Measurements from ENCODE around the gene SLC4A1. TPM values are rescaled to one million over a fixed set of nuclear protein-coding genes. Genes with fewer than 3 reads are reported as not detected.

SLC4A1 gene
- total and polyA plus RNA-seq, 4 donors: 0.14 to 1,478 TPM; not detected in 2

DNA sequence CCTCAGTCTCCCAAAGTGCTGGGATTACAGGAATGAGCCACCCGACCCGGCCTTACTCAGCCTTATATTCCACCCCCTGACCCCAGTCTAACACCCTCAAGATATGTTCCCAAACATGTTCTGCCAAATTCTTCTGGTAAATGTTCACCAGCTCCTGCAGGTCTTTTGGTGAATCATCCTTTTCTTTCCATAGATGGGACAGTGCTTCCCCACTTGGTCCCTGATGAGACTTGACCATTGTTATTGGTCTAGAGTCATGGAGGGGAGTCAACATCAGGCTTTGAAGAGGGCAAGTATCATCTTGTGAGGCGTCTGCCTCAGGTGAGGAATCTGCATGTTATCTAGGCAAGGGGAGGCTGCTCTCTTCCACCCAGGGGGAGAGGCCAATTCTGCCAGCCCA is 30.0 kb upstream of the SLC4A1 start:
- no peak overlapping the region for H3K4me3 ChIP-seq (ENCODE audit: low read depth in 1 of 3, low read length in 3 of 3)
- 82% methylated on average over 3 of the region's 3 CpGs for WGBS
- no peak overlapping the region for H3K9ac ChIP-seq (ENCODE audit: low read depth in 1 of 2, low read length in 2 of 2)
- no peaks in the 10 kb centered on the region for H3K27me3 ChIP-seq (ENCODE audit: control insufficient read depth in 4 of 4, insufficient read depth in 4 of 4, low read length in 3 of 4)
- no peak overlapping the region for H3K27ac ChIP-seq (ENCODE audit: low read depth in 1 of 2, low read length in 2 of 2)
- TF ChIP-seq, protein P1, sequence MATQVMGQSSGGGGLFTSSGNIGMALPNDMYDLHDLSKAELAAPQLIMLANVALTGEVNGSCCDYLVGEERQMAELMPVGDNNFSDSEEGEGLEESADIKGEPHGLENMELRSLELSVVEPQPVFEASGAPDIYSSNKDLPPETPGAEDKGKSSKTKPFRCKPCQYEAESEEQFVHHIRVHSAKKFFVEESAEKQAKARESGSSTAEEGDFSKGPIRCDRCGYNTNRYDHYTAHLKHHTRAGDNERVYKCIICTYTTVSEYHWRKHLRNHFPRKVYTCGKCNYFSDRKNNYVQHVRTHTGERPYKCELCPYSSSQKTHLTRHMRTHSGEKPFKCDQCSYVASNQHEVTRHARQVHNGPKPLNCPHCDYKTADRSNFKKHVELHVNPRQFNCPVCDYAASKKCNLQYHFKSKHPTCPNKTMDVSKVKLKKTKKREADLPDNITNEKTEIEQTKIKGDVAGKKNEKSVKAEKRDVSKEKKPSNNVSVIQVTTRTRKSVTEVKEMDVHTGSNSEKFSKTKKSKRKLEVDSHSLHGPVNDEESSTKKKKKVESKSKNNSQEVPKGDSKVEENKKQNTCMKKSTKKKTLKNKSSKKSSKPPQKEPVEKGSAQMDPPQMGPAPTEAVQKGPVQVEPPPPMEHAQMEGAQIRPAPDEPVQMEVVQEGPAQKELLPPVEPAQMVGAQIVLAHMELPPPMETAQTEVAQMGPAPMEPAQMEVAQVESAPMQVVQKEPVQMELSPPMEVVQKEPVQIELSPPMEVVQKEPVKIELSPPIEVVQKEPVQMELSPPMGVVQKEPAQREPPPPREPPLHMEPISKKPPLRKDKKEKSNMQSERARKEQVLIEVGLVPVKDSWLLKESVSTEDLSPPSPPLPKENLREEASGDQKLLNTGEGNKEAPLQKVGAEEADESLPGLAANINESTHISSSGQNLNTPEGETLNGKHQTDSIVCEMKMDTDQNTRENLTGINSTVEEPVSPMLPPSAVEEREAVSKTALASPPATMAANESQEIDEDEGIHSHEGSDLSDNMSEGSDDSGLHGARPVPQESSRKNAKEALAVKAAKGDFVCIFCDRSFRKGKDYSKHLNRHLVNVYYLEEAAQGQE (IDR thresholded peaks at IDR 0.05): no peak
- no peak for TF ChIP-seq SP1 (IDR thresholded peaks at IDR 0.05)
- no peak for TF ChIP-seq NR2F2 (IDR thresholded peaks at IDR 0.05)
- TF ChIP-seq HNF4G (IDR thresholded peaks at IDR 0.05): no peak
- TF ChIP-seq, protein P2, sequence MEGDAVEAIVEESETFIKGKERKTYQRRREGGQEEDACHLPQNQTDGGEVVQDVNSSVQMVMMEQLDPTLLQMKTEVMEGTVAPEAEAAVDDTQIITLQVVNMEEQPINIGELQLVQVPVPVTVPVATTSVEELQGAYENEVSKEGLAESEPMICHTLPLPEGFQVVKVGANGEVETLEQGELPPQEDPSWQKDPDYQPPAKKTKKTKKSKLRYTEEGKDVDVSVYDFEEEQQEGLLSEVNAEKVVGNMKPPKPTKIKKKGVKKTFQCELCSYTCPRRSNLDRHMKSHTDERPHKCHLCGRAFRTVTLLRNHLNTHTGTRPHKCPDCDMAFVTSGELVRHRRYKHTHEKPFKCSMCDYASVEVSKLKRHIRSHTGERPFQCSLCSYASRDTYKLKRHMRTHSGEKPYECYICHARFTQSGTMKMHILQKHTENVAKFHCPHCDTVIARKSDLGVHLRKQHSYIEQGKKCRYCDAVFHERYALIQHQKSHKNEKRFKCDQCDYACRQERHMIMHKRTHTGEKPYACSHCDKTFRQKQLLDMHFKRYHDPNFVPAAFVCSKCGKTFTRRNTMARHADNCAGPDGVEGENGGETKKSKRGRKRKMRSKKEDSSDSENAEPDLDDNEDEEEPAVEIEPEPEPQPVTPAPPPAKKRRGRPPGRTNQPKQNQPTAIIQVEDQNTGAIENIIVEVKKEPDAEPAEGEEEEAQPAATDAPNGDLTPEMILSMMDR (IDR thresholded peaks at IDR 0.05; ENCODE audit: low read depth, low read length, missing input control): no peak
- TF ChIP-seq TAF1 (conservative IDR thresholded peaks at IDR 0.05): no peak
- no peak for TF ChIP-seq JUND (IDR thresholded peaks at IDR 0.05)
- TF ChIP-seq YY1 (IDR thresholded peaks at IDR 0.05): no peak
- TF ChIP-seq, protein P3, sequence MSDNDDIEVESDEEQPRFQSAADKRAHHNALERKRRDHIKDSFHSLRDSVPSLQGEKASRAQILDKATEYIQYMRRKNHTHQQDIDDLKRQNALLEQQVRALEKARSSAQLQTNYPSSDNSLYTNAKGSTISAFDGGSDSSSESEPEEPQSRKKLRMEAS (IDR thresholded peaks at IDR 0.05): no peak
- DNase-seq (ENCODE audit: low spot score): no peak
- H3K4me1 ChIP-seq (ENCODE audit: control insufficient read depth in 4 of 4, insufficient read depth in 4 of 4, low read length in 3 of 4): no peaks in the 10 kb centered on the region
- H3K9me3 ChIP-seq (ENCODE audit: control insufficient read depth in 4 of 4, low read length in 3 of 4): no peaks in the 10 kb centered on the region
- no peaks in the 10 kb centered on the region for H3K36me3 ChIP-seq (ENCODE audit: control insufficient read depth in 4 of 4, insufficient read depth in 3 of 4, low read depth in 1 of 4, low read length in 3 of 4)

DNA sequence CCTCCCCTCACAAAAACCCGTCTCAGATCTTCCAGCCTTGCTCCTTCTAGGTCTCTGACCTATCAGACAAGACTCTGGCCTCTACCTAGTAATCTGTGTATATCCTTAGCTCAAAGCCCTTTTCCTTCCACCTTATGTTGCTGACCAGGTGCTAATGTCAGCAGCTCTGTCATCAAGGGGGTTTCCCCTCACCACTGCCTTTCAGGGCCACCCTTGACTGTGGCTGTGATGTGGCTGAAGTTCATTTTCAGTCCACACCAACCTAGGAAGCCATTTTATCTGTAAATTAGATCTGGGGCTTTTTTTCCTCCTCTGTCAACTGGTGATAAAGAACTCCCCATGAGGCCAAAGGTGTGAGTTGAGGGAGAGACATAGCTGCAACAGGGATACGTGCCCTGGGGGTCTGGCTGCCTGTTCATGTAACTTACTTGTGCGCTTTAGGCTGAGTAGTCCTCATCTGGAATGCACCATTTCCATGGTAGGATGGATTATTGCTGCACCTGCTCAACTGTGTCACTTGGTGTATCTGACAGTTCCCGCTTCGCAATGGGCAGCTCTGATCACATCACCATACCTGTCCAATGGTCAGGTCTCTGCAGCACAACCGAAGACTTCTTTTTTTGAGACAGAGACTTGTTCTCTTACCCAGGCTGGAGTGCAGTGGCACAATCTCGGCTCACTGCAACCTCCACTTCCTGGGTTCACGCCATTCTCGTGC is 25.7 kb upstream of the SLC4A1 start:
- Histone ChIP-seq H3K4me3 (ENCODE audit: low read depth in 1 of 3, low read length in 3 of 3) (no peak overlapping the region), H3K27ac (ENCODE audit: low read depth in 1 of 2, low read length in 2 of 2) (no peak overlapping the region), H3K36me3 (ENCODE audit: control insufficient read depth in 4 of 4, insufficient read depth in 3 of 4, low read depth in 1 of 4, low read length in 3 of 4) (no peaks in the 10 kb centered on the region), H3K9ac (ENCODE audit: low read depth in 1 of 2, low read length in 2 of 2) (no peak overlapping the region), H3K4me1 (ENCODE audit: control insufficient read depth in 4 of 4, insufficient read depth in 4 of 4, low read length in 3 of 4) (no peaks in the 10 kb centered on the region), H3K27me3 (ENCODE audit: control insufficient read depth in 4 of 4, insufficient read depth in 4 of 4, low read length in 3 of 4) (no peaks in the 10 kb centered on the region), H3K9me3 (ENCODE audit: control insufficient read depth in 4 of 4, low read length in 3 of 4) (no peaks in the 10 kb centered on the region)
- 88% methylated on average over 9 of the region's 9 CpGs for WGBS
- DNase-seq (ENCODE audit: low spot score): no peak
- TF ChIP-seq, protein P4, sequence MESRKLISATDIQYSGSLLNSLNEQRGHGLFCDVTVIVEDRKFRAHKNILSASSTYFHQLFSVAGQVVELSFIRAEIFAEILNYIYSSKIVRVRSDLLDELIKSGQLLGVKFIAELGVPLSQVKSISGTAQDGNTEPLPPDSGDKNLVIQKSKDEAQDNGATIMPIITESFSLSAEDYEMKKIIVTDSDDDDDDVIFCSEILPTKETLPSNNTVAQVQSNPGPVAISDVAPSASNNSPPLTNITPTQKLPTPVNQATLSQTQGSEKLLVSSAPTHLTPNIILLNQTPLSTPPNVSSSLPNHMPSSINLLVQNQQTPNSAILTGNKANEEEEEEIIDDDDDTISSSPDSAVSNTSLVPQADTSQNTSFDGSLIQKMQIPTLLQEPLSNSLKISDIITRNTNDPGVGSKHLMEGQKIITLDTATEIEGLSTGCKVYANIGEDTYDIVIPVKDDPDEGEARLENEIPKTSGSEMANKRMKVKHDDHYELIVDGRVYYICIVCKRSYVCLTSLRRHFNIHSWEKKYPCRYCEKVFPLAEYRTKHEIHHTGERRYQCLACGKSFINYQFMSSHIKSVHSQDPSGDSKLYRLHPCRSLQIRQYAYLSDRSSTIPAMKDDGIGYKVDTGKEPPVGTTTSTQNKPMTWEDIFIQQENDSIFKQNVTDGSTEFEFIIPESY (IDR thresholded peaks at IDR 0.05): no peak
- TF ChIP-seq FOXA1 (IDR thresholded peaks at IDR 0.05): no peak
- TF ChIP-seq, protein P5, sequence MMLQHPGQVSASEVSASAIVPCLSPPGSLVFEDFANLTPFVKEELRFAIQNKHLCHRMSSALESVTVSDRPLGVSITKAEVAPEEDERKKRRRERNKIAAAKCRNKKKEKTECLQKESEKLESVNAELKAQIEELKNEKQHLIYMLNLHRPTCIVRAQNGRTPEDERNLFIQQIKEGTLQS (IDR thresholded peaks at IDR 0.05): no peak
- no peak for TF ChIP-seq SP1 (IDR thresholded peaks at IDR 0.05)
- no peak for TF ChIP-seq EGR1 (IDR thresholded peaks at IDR 0.05; ENCODE audit: low read depth in 2 of 2)
- no peak for TF ChIP-seq GABPA (IDR thresholded peaks at IDR 0.05 in 1 of 2, conservative IDR thresholded peaks at IDR 0.05 in 1 of 2)
- TF ChIP-seq, protein P1 (IDR thresholded peaks at IDR 0.05): no peak
- TF ChIP-seq, protein P3 (IDR thresholded peaks at IDR 0.05): no peak
- TF ChIP-seq, protein P2 (IDR thresholded peaks at IDR 0.05; ENCODE audit: low read depth, low read length, missing input control): no peak
- TF ChIP-seq RAD21 (IDR thresholded peaks at IDR 0.05): no peak
- TF ChIP-seq HNF4G (IDR thresholded peaks at IDR 0.05): no peak
- TF ChIP-seq FOXA2 (IDR thresholded peaks at IDR 0.05): no peak
- no peak for TF ChIP-seq HNF4A (conservative IDR thresholded peaks at IDR 0.05)
- TF ChIP-seq YY1 (IDR thresholded peaks at IDR 0.05): no peak

Data from liver (tissue), 9 donors.